GM23338 (cell line): ENCODE measurements around the gene TSTD2. TPM values are rescaled to one million over a fixed set of nuclear protein-coding genes. Genes with fewer than 3 reads are reported as not detected.

ENCODE experiments used
- ATAC-seq: fragments of 200-7000 bp; cut with Tn5 transposase; 3 replicates; pipeline ENCODE4 v1.9.1; 2020
- DNase-seq: peaks from one replicate; pipeline ENCODE4 v3.0.0-alpha.2; 2015; ENCODE audit warnings: low spot score
- H2AFZ ChIP-seq: fragments of 200-600 bp; sonication (generic); 2 replicates; pipeline ENCODE4 v1.8.0; 2016; ENCODE audit warnings: antibody characterized with exemption, mild to moderate bottlenecking, moderate library complexity
- H3F3A ChIP-seq: fragments of 200-600 bp; sonication (generic); replicated peaks from 2 replicates; pipeline ENCODE4 v1.8.0; 2017; ENCODE audit warnings: antibody characterized with exemption, mixed run types, low read depth
- H3K27ac ChIP-seq: fragments of 200-600 bp; sonication (generic); 2 replicates; pipeline ENCODE4 v1.6.1; 2016; ENCODE audit warnings: low read depth
- H3K27me3 ChIP-seq: fragments of 200-600 bp; sonication (generic); 2 replicates; pipeline ENCODE4 v1.8.0; 2016; ENCODE audit warnings: mild to moderate bottlenecking, mixed run types, moderate library complexity; ENCODE audit not compliant: insufficient read depth
- H3K36me3 ChIP-seq: fragments of 200-600 bp; sonication (generic); 2 replicates; pipeline ENCODE4 v1.8.0; 2016; ENCODE audit warnings: mild to moderate bottlenecking; ENCODE audit not compliant: insufficient read depth
- H3K4me1 ChIP-seq: fragments of 200-600 bp; sonication (generic); 2 replicates; pipeline ENCODE4 v1.8.0; 2016; ENCODE audit warnings: mild to moderate bottlenecking, moderate library complexity; ENCODE audit not compliant: insufficient read depth
- H3K4me2 ChIP-seq: fragments of 200-600 bp; sonication (generic); 2 replicates; pipeline ENCODE4 v1.7.1; 2017; ENCODE audit warnings: mixed run types
- H3K4me3 ChIP-seq: fragments of 200-600 bp; sonication (generic); 2 replicates; pipeline ENCODE4 v1.6.1; 2016; ENCODE audit warnings: mixed run types
- H3K79me2 ChIP-seq: fragments of 200-600 bp; sonication (generic); replicated peaks from 2 replicates; pipeline ENCODE4 v1.8.0; 2017; ENCODE audit warnings: mild to moderate bottlenecking; ENCODE audit not compliant: insufficient read depth
- H3K9me2 ChIP-seq: fragments of 200-600 bp; sonication (generic); 2 replicates; pipeline ENCODE4 v1.8.0; 2017; ENCODE audit not compliant: insufficient read depth
- H4K20me1 ChIP-seq: fragments of 200-600 bp; sonication (generic); replicated peaks from 2 replicates; pipeline ENCODE4 v1.8.0; 2017; ENCODE audit warnings: mild to moderate bottlenecking; ENCODE audit not compliant: insufficient read depth
- H3K27ac Mint-ChIP-seq: 2 replicates; pipeline ENCODE4 v1.8.0; 2020; ENCODE audit warnings: inconsistent platforms, mild to moderate bottlenecking, moderate library complexity, mixed read lengths
- H3K27me3 Mint-ChIP-seq: 3 replicates; pipeline ENCODE4 v1.8.0; 2022; ENCODE audit warnings: low read depth, mild to moderate bottlenecking, moderate library complexity, mixed read lengths, inconsistent platforms; ENCODE audit not compliant: insufficient read depth, poor library complexity
- H3K36me3 Mint-ChIP-seq: 3 replicates; pipeline ENCODE4 v1.8.0; 2021; ENCODE audit warnings: low read depth, mild to moderate bottlenecking, inconsistent platforms, moderate library complexity, mixed read lengths
- H3K4me1 Mint-ChIP-seq: 3 replicates; pipeline ENCODE4 v1.8.0; 2020; ENCODE audit warnings: mild to moderate bottlenecking, inconsistent platforms, mixed read lengths
- H3K4me3 Mint-ChIP-seq: 3 replicates; pipeline ENCODE4 v1.8.0; 2021; ENCODE audit warnings: moderate library complexity, mild to moderate bottlenecking, inconsistent platforms, mixed read lengths
- H3K9me3 Mint-ChIP-seq: 3 replicates; pipeline ENCODE4 v1.8.0; 2020; ENCODE audit warnings: moderate library complexity, mild to moderate bottlenecking, inconsistent platforms, mixed read lengths
- CREB1 ChIP-seq: fragments of 250-450 bp; sonication (Bioruptor Pico); IDR thresholded peaks from 2 replicates; pipeline ENCODE4 v1.5.0; 2020; ENCODE audit warnings: low read depth, mild to moderate bottlenecking, moderate library complexity
- ETS1 ChIP-seq: IDR thresholded peaks from 2 replicates; pipeline ENCODE4 v1.6.1; 2016; ENCODE audit warnings: antibody characterized with exemption
- EZH2 ChIP-seq: fragments of 200-600 bp; sonication (generic); IDR thresholded peaks from one replicate; pipeline ENCODE4 v1.8.0; 2017; ENCODE audit warnings: antibody characterized with exemption, mild to moderate bottlenecking, low read depth; ENCODE audit not compliant: unreplicated experiment
- EZH2phosphoT487 ChIP-seq: fragments of 200-600 bp; sonication (generic); IDR thresholded peaks from one replicate; pipeline ENCODE4 v1.8.1; 2018; ENCODE audit warnings: antibody characterized with exemption; ENCODE audit not compliant: unreplicated experiment
- JUNB ChIP-seq: IDR thresholded peaks from one replicate; pipeline ENCODE4 v1.6.1; 2016; ENCODE audit warnings: antibody characterized with exemption; ENCODE audit not compliant: unreplicated experiment
- NANOG ChIP-seq: IDR thresholded peaks from 2 replicates; pipeline ENCODE4 v1.6.1; 2016; ENCODE audit warnings: antibody characterized with exemption, borderline replicate concordance
- POLR2AphosphoS5 ChIP-seq: IDR thresholded peaks from 2 replicates; pipeline ENCODE4 v1.6.1; 2016; ENCODE audit warnings: antibody characterized with exemption, low read depth
- STAT1 ChIP-seq: IDR thresholded peaks from one replicate; pipeline ENCODE4 v1.6.1; 2016; ENCODE audit warnings: antibody characterized with exemption; ENCODE audit not compliant: unreplicated experiment
- ZNF114 ChIP-seq: fragments of 250-450 bp; sonication (Bioruptor Pico); IDR thresholded peaks from 2 replicates; pipeline ENCODE4 v1.5.0; 2020; ENCODE audit warnings: mild to moderate bottlenecking, moderate library complexity
- ZNF331 ChIP-seq: fragments of 250-450 bp; sonication (Bioruptor Pico); IDR thresholded peaks from 2 replicates; pipeline ENCODE4 v1.5.0; 2020; ENCODE audit warnings: low read depth, mild to moderate bottlenecking, moderate library complexity
- ZNF462 ChIP-seq: fragments of 250-450 bp; sonication (Bioruptor Pico); IDR thresholded peaks from 2 replicates; pipeline ENCODE4 v1.5.0; 2020; ENCODE audit warnings: mild to moderate bottlenecking, moderate library complexity
- polyA plus RNA-seq: library from polyadenylated mRNA; unstranded; fragments of >200 nt; fragmentation: Nextera tagmentation; extraction: Ambion mirVana; gene quantifications from 2 replicates; pipeline ENCODE4 v1.2.1, GENCODE V29; 2016
- total RNA-seq: library from RNA; depleted of rRNA; stranded (reverse); fragments of >200 nt; shearing (Covaris generic); gene quantifications from 2 replicates; pipeline ENCODE4 v1.2.3, GENCODE V29; 2014
- TF ChIP-seq, protein P1 (sequence below): IDR thresholded peaks from one replicate; pipeline ENCODE4 v1.6.1; 2018; ENCODE audit warnings: antibody characterized with exemption; ENCODE audit not compliant: unreplicated experiment
- TF ChIP-seq, protein P2 (sequence below), 2 experiments: fragments of 200-600 bp in 1 of 2; sonication (generic) in 1 of 2; conservative IDR thresholded peaks; 2 replicates each; pipeline versions ENCODE4 v1.5.1 to v1.6.1; 2016 to 2017; ENCODE audit warnings: antibody characterized with exemption in 2 of 2, low read depth in 2 of 2, mild to moderate bottlenecking in 2 of 2, moderate library complexity in 1 of 2

TSTD2 gene
- total and polyA plus RNA-seq, 2 experiments from 2014 or later, result 8.5 to 21.8 TPM

DNA sequence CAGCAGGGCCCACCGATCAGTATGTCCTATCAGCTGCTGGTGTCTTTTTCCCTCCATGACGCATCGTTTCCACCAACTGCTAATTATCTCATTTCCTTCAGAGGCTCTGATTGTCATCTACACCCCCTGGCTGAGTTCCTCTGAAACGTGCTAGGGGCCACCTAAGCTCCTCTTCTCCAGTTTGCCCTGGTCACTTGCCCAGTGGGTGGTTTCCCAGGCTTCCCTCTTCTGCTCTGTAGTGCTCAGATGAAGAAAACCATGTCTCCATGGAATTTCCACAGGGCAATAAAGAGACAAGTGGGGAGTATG, 65.3 kb downstream of the TSTD2 start:
- DNase-seq (no peak), ATAC-seq (no peak)
- H3K27ac Mint-ChIP-seq, result no peak overlapping the region; the same call in 1 of the 2 replicates
- Histone ChIP-seq H3K27ac (no peak overlapping the region), H3K4me3 (no peak overlapping the region), H2AFZ (no peak overlapping the region), H3F3A (no peaks in the 10 kb centered on the region), H4K20me1 (no peaks in the 10 kb centered on the region), H3K4me1 (peaks cover 3% of the 10 kb centered on the region; the same call in 1 of the 2 replicates), H3K9me2 (peaks cover 5% of the 10 kb centered on the region; the same call in 1 of the 2 replicates), H3K4me2 (no peak overlapping the region), H3K36me3 (no peaks in the 10 kb centered on the region), H3K27me3 (no peaks in the 10 kb centered on the region), H3K79me2 (no peaks in the 10 kb centered on the region)
- TF ChIP-seq STAT1, result no peak
- TF ChIP-seq EZH2, result no peak
- TF ChIP-seq NANOG, result no peak
- no peak for TF ChIP-seq CREB1 (CRISPR knock-in tag)
- no peak for TF ChIP-seq EZH2phosphoT487
- TF ChIP-seq, protein P1, sequence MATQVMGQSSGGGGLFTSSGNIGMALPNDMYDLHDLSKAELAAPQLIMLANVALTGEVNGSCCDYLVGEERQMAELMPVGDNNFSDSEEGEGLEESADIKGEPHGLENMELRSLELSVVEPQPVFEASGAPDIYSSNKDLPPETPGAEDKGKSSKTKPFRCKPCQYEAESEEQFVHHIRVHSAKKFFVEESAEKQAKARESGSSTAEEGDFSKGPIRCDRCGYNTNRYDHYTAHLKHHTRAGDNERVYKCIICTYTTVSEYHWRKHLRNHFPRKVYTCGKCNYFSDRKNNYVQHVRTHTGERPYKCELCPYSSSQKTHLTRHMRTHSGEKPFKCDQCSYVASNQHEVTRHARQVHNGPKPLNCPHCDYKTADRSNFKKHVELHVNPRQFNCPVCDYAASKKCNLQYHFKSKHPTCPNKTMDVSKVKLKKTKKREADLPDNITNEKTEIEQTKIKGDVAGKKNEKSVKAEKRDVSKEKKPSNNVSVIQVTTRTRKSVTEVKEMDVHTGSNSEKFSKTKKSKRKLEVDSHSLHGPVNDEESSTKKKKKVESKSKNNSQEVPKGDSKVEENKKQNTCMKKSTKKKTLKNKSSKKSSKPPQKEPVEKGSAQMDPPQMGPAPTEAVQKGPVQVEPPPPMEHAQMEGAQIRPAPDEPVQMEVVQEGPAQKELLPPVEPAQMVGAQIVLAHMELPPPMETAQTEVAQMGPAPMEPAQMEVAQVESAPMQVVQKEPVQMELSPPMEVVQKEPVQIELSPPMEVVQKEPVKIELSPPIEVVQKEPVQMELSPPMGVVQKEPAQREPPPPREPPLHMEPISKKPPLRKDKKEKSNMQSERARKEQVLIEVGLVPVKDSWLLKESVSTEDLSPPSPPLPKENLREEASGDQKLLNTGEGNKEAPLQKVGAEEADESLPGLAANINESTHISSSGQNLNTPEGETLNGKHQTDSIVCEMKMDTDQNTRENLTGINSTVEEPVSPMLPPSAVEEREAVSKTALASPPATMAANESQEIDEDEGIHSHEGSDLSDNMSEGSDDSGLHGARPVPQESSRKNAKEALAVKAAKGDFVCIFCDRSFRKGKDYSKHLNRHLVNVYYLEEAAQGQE, result no peak
- TF ChIP-seq ETS1, result no peak
- TF ChIP-seq, protein P2, sequence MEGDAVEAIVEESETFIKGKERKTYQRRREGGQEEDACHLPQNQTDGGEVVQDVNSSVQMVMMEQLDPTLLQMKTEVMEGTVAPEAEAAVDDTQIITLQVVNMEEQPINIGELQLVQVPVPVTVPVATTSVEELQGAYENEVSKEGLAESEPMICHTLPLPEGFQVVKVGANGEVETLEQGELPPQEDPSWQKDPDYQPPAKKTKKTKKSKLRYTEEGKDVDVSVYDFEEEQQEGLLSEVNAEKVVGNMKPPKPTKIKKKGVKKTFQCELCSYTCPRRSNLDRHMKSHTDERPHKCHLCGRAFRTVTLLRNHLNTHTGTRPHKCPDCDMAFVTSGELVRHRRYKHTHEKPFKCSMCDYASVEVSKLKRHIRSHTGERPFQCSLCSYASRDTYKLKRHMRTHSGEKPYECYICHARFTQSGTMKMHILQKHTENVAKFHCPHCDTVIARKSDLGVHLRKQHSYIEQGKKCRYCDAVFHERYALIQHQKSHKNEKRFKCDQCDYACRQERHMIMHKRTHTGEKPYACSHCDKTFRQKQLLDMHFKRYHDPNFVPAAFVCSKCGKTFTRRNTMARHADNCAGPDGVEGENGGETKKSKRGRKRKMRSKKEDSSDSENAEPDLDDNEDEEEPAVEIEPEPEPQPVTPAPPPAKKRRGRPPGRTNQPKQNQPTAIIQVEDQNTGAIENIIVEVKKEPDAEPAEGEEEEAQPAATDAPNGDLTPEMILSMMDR (conservative IDR thresholded peaks at IDR 0.05; ENCODE audit: low read depth in 2 of 2), result no peak
- TF ChIP-seq ZNF114 (CRISPR knock-in tag), result no peak
- no peak for TF ChIP-seq ZNF462
- no peak for TF ChIP-seq JUNB
- TF ChIP-seq POLR2AphosphoS5, result no peak
- no peak for TF ChIP-seq ZNF331
- no peaks in the 10 kb centered on the region for H3K36me3 Mint-ChIP-seq
- peaks cover 7% of the 10 kb centered on the region for H3K27me3 Mint-ChIP-seq
- peaks cover 17% of the 10 kb centered on the region for H3K4me1 Mint-ChIP-seq
- no peak overlapping the region for H3K4me3 Mint-ChIP-seq
- no peaks in the 10 kb centered on the region for H3K9me3 Mint-ChIP-seq
